ENCODE measurements around the gene HELQ. TPM values are rescaled to one million over a fixed set of nuclear protein-coding genes. Genes with fewer than 3 reads are reported as not detected.

HELQ gene
- total and polyA plus RNA-seq, 10 of the 15 experiments (the other 5 are each of a cell fraction or from before 2014, with no cell fraction given): 4.5 to 13.3 (median 10.6) TPM

GRCh38 chr4:83455281-83456183 is at the start of gene HELQ, which contains the start of gene MRPS18C (continued):
- TF ChIP-seq MEF2B (IDR thresholded peaks at IDR 0.05; ENCODE audit: partially characterized antibody, poor library complexity, severe bottlenecking) (peak; percentile 74), RB1 (IDR thresholded peaks at IDR 0.05; ENCODE audit: borderline replicate concordance) (peak; percentile 20; the same call in 1 of the 2 replicates), TCF3 (IDR thresholded peaks at IDR 0.05; ENCODE audit: borderline replicate concordance, insufficient read depth, low read depth, low read length) (no peak), MTA2 (IDR thresholded peaks at IDR 0.05; ENCODE audit: low read depth) (peak; percentile 23; the same call in 1 of the 2 replicates), SP1 (IDR thresholded peaks at IDR 0.05; ENCODE audit: low read depth, low read length) (peak; percentile 69), ZNF622 (IDR thresholded peaks at IDR 0.05) (no peak), RUNX3 (IDR thresholded peaks at IDR 0.05; ENCODE audit: low read length) (peak; percentile 96), BCL3 (IDR thresholded peaks at IDR 0.05; ENCODE audit: borderline replicate concordance, insufficient read depth, low read depth, low read length, poor library complexity, severe bottlenecking) (peak; percentile 51), POLR2A (IDR thresholded peaks at IDR 0.05; ENCODE audit: low read depth, low read length) (peak; percentile 97), EED (IDR thresholded peaks at IDR 0.05; ENCODE audit: low read depth) (peak; percentile 64), RAD21 (IDR thresholded peaks at IDR 0.05; ENCODE audit: insufficient read depth, low read depth, low read length) (no peak), SIN3A (IDR thresholded peaks at IDR 0.05; ENCODE audit: low read depth, low read length) (0 out of 2 replicates have a peak, but pooled peaks have one; percentile 30), STAT1 (conservative IDR thresholded peaks at IDR 0.05) (peak; percentile 96), SMARCA5 (IDR thresholded peaks at IDR 0.05) (0 out of 2 replicates have a peak, but pooled peaks have one; percentile 52), ZNF687 (IDR thresholded peaks at IDR 0.05) (peak; percentile 52), ATF7 (IDR thresholded peaks at IDR 0.05; ENCODE audit: low read depth) (peak; percentile 84), GATAD2B (conservative IDR thresholded peaks at IDR 0.05; ENCODE audit: low read depth) (no peak), ZNF274 (IDR thresholded peaks at IDR 0.05; ENCODE audit: insufficient read depth, insufficient read length) (no peak), CHD4 (IDR thresholded peaks at IDR 0.05) (no peak), IKZF2 (IDR thresholded peaks at IDR 0.05) (peak; percentile 71 to 74; a peak in 2 of 4 replicates), KDM1A (IDR thresholded peaks at IDR 0.05; ENCODE audit: borderline replicate concordance) (no peak), KLF5 (IDR thresholded peaks at IDR 0.05; ENCODE audit: partially characterized antibody) (peak; percentile 62), TBL1XR1 (IDR thresholded peaks at IDR 0.05; ENCODE audit: low read depth, low read length) (peak; percentile 81), FOXK2 (IDR thresholded peaks at IDR 0.05) (no peak)
